Stimulated activated CD8-positive, alpha-beta memory T cell treated with anti-CD3 and anti-CD28 coated beads, Interleukin-15, amount 100 ng/mL, for 1 hour (primary cell): ENCODE measurements around the gene HSD3B2.
"Not testable (repeated sequence)": the region's sequence is repeated elsewhere in the genome, so short reads cannot be mapped to it uniquely, and the experiment has no call there.

Experiments used
- DNase-seq: peaks from one replicate; pipeline ENCODE4 v3.0.0-alpha.2; 2020; ENCODE audit warnings: low read depth

Gene HSD3B2

GRCh38 chr1:119414950-119415349, at the start of gene HSD3B2:
Gene HSD3B2, plus strand, starts transcription at chr1:119415150. Its CDS starts 270 bp downstream, at chr1:119415420.
- no peak for DNase-seq

GRCh38 chr1:119366424-119366823, 48.5 kb upstream of the HSD3B2 start:
- DNase-seq, result no peak

GRCh38 chr1:119367432-119368124, 47.4 kb upstream of the HSD3B2 start:
- no peak for DNase-seq

GRCh38 chr1:119368554-119368953, 46.4 kb upstream of the HSD3B2 start, which contains the start of gene HAO2:
Gene HAO2, plus strand, starts transcription at chr1:119368785. Its CDS starts 12,301 bp downstream, at chr1:119381086.
- DNase-seq, result no peak

GRCh38 chr1:119370748-119371147, 44.2 kb upstream of the HSD3B2 start:
- no peak for DNase-seq

GRCh38 chr1:119371815-119372214, 43.1 kb upstream of the HSD3B2 start:
- DNase-seq, result no peak

GRCh38 chr1:119372503-119373086, 42.4 kb upstream of the HSD3B2 start:
- DNase-seq, result no peak

GRCh38 chr1:119373465-119373864, 41.5 kb upstream of the HSD3B2 start:
- no peak for DNase-seq

- no peak for DNase-seq
Observed at GRCh38 chr1:119374208-119374874, 40.6 kb upstream of the HSD3B2 start.

- no peak for DNase-seq
Observed at GRCh38 chr1:119375366-119375765, 39.6 kb upstream of the HSD3B2 start.

- no peak for DNase-seq
Observed at GRCh38 chr1:119376594-119376993, 38.4 kb upstream of the HSD3B2 start.

GRCh38 chr1:119377594-119377993, 37.4 kb upstream of the HSD3B2 start:
- not testable (repeated sequence) for DNase-seq

- no peak for DNase-seq
Observed at GRCh38 chr1:119379117-119379516, 35.8 kb upstream of the HSD3B2 start.

GRCh38 chr1:119380304-119380703, 34.6 kb upstream of the HSD3B2 start:
- DNase-seq, result no peak

- no peak for DNase-seq
Observed at GRCh38 chr1:119380983-119381662, 33.8 kb upstream of the HSD3B2 start.

- no peak for DNase-seq
Observed at GRCh38 chr1:119384591-119384990, 30.4 kb upstream of the HSD3B2 start.

- no peak for DNase-seq
Observed at GRCh38 chr1:119385650-119386049, 29.3 kb upstream of the HSD3B2 start.

- DNase-seq, result no peak
Observed at GRCh38 chr1:119387858-119388257, 27.1 kb upstream of the HSD3B2 start.

GRCh38 chr1:119388450-119388849, 26.5 kb upstream of the HSD3B2 start:
- DNase-seq, result no peak

- DNase-seq, result no peak
Observed at GRCh38 chr1:119390526-119390925, 24.4 kb upstream of the HSD3B2 start.

- no peak for DNase-seq
Observed at GRCh38 chr1:119391749-119392148, 23.2 kb upstream of the HSD3B2 start.

GRCh38 chr1:119394085-119394484, 20.9 kb upstream of the HSD3B2 start:
- DNase-seq, result no peak

- no peak for DNase-seq
Observed at GRCh38 chr1:119396982-119397381, 18.0 kb upstream of the HSD3B2 start.
